ENCODE measurements around the gene PHOX2A.

- TF ChIP-seq CTCF (IDR thresholded peaks at IDR 0.05; ENCODE audit: insufficient read depth, low read depth, low read length): no peak
- no peak for TF ChIP-seq EZH2 (IDR thresholded peaks at IDR 0.05; ENCODE audit: insufficient read depth, low read length)
Observed at GRCh38 chr11:72222907-72223614, 20.9 kb downstream of the PHOX2A start.
